Heart right ventricle (tissue), 16 donors: ENCODE data around the gene CUEDC1. TPM values are rescaled to one million over a fixed set of nuclear protein-coding genes. Genes with fewer than 3 reads are reported as not detected.

Experiments
- ATAC-seq, 8 donors: fragments of 200-7000 bp; cut with Tn5 transposase; one replicate each; pipeline ENCODE4 v1.9.1; 2020; ENCODE audit warnings: mild to moderate bottlenecking in 8 of 8, moderate library complexity in 8 of 8, moderate number of reproducible peaks in 1 of 8
- DNase-seq, 2 donors: peaks; one replicate each; pipeline ENCODE4 v3.0.0-alpha.2; 2020
- H3K27ac ChIP-seq, 10 donors: fragments of 200-600 bp; sonication (generic) in 2 of 10; one replicate each; pipeline versions ENCODE4 v1.5.0 to v1.8.0; 2020 to 2022; ENCODE audit warnings: mild to moderate bottlenecking in 3 of 10
- H3K27me3 ChIP-seq, 7 donors: fragments of 200-600 bp; one replicate each; pipeline ENCODE4 v1.8.0; 2021 to 2022; ENCODE audit warnings: mild to moderate bottlenecking in 2 of 7
- H3K36me3 ChIP-seq, 9 donors: fragments of 200-600 bp; sonication (generic) in 1 of 9; one replicate each; pipeline versions ENCODE4 v1.5.0 to v1.8.0; 2020 to 2022; ENCODE audit warnings: mild to moderate bottlenecking in 2 of 9
- H3K4me1 ChIP-seq, 9 donors: fragments of 200-600 bp; sonication (generic) in 1 of 9; one replicate each; pipeline versions ENCODE4 v1.5.0 to v1.8.0; 2020 to 2022; ENCODE audit warnings: mild to moderate bottlenecking in 4 of 9
- H3K4me3 ChIP-seq, 10 donors: fragments of 200-600 bp; sonication (generic) in 2 of 10; one replicate each; pipeline versions ENCODE4 v1.5.0 to v1.8.0; 2020 to 2022; ENCODE audit warnings: mild to moderate bottlenecking in 7 of 10, moderate library complexity in 2 of 10
- H3K9me3 ChIP-seq, 11 donors: fragments of 200-600 bp in 10 of 11; sonication (generic) in 2 of 11; one replicate each; pipeline versions ENCODE4 v1.5.0 to v1.8.0; 2013 to 2022; ENCODE audit warnings: mild to moderate bottlenecking in 2 of 11, control low read depth in 1 of 11, moderate library complexity in 1 of 11
- WGBS, 2 donors: extraction: QIAGEN DNeasy Blood & Tissue Kit; methylation state at CpG; one replicate each; pipeline ENCODE4 v1.1.7; 2013; ENCODE audit warnings: inconsistent platforms in 1 of 2; 5-methylcytosine and 5-hydroxymethylcytosine counted together
- intact Hi-C, 10 donors: fragments of 100-400 bp; cut with DNase I; formaldehyde crosslinking; loops; one replicate each; pipeline versions ENCODE4 v1.11.1 to v1.14.2; 2022
- polyA plus RNA-seq, 2 donors: library from polyadenylated mRNA; stranded (reverse); fragments of 200-250 nt; gene quantifications; one replicate each; pipeline ENCODE4 v1.2.3, GENCODE V29; 2013
- total RNA-seq, 10 donors: library from RNA; stranded (reverse); fragmentation: NEBNext Ultra II Directional in 3 of 10; extraction: Animal tissue kit (Norgen Biotek cat#: 25700) in 3 of 10; gene quantifications; one replicate each; pipeline versions ENCODE4 v1.2.1 to v1.2.4, GENCODE V29; 2021 to 2023
- TF ChIP-seq, protein P1 (sequence below), 9 donors: fragments of 200-600 bp; sonication (generic) in 2 of 9; IDR thresholded peaks; one replicate each; pipeline versions ENCODE4 v1.5.0 to v1.8.0; 2021 to 2022; ENCODE audit warnings: antibody characterized with exemption in 9 of 9, mild to moderate bottlenecking in 5 of 9, moderate library complexity in 1 of 9
- donor health status: Arrhythmogenic right ventricular cardiomyopathy.
- donor health status: ischemic (EF 13 %, LVEDD 7.1; RV severe dilation, severe dysfunction).
- donor health status: healthy with polysubstance abuse.
- donor health status: DM: no; HTN: yes; CAD: no.
- donor health status: DM: no; HTN: no; CAD: no.
- donor health status: ischemic (EF 25% LVEDD 6.9; RV normal size, moderate dysfunction).
- donor health status: ischemic (EF 25% LVEDD 5.7; RV mildly dilated, moderate dysfunction).
- donor health status: healthy.
- donor health status: DM: yes; HTN: yes; CAD: no.
- donor health status: Ischemic cardiomyopathy.
- donor health status: ischemic (EF 35%, LVEDD 5.7; RV mildly dilated, moderate dysfunction).
- donor health status: nonischemic (EF 11% LVEDD 7.7; RV severe dilation, severe dysfunction).
- donor health status: DM: yes; HTN: yes; CAD: no.
- donor health status: PGD.
- donor health status: ischemic (EF 29% LVEDD 5.4; RV normal size, mild dysfunction).
- donor health status: nonischemic (EF 23%, LVEDD 6.1; RV moderate dilation, normal function).

Gene CUEDC1
- total and polyA plus RNA-seq, 12 donors: 26.9 to 65.0 (median 45.4) TPM

DNA sequence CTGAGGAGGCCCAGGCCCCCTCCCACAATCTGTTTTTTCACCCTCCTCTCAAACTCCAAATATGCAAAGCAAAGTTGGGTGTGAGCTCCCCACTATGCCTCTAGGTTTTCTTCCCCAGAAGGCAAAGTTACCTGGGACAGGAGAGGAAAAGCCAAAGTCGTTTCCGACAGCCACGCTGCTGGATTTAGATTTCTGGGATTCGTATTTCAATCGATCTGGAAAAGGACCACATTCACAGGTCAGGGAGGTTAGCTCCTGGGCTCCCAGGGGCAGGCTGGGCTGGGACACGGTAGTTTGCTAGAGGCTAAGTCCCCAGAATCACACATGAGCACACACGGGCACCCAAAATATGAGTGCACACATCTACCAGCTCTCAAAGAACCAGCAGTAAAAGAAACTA lies 84.1 kb downstream of the CUEDC1 start:
- 88 to 89% methylated on average over 7 of the region's 7 CpGs for WGBS, 2 donors
- intact Hi-C loops: loop anchor here in 1 of 10 donors (5.0 kb wide), 1 partner anchor 121 kb away; no protein-coding TSS in a partner anchor

DNA sequence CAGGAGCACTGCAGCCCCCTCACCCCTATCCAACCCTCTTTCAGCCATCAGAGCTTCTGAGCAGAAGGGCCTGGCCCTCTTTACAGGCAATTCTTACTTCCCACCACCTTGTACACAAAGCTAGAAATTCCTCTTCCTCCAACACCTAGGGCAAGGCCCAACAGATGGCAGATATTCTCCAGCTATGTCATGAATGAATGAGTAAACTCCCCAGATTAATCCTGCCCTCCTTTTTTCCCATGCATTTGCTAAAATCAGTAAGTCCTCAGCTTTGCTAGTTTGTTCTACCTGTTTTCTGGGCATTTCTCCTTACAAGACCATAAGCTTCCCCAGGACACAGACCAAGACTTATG lies 85.0 kb downstream of the CUEDC1 start:
- H3K4me1 ChIP-seq: peaks cover 34 to 70% (median 56%) of the 10 kb centered on the region in 9 donors
- no peaks in the 10 kb centered on the region for H3K27me3 ChIP-seq
- intact Hi-C loops: loop anchor here in 1 of 10 donors (5.0 kb wide), 1 partner anchor 122 kb away; no protein-coding TSS in a partner anchor
- TF ChIP-seq, protein P1, sequence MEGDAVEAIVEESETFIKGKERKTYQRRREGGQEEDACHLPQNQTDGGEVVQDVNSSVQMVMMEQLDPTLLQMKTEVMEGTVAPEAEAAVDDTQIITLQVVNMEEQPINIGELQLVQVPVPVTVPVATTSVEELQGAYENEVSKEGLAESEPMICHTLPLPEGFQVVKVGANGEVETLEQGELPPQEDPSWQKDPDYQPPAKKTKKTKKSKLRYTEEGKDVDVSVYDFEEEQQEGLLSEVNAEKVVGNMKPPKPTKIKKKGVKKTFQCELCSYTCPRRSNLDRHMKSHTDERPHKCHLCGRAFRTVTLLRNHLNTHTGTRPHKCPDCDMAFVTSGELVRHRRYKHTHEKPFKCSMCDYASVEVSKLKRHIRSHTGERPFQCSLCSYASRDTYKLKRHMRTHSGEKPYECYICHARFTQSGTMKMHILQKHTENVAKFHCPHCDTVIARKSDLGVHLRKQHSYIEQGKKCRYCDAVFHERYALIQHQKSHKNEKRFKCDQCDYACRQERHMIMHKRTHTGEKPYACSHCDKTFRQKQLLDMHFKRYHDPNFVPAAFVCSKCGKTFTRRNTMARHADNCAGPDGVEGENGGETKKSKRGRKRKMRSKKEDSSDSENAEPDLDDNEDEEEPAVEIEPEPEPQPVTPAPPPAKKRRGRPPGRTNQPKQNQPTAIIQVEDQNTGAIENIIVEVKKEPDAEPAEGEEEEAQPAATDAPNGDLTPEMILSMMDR (IDR thresholded peaks at IDR 0.05): no peak
- ATAC-seq: no peak
- no peaks in the 10 kb centered on the region for H3K9me3 ChIP-seq
- H3K27ac ChIP-seq: no peak overlapping the region
- H3K36me3 ChIP-seq: peaks cover 0 to 79% (median 37%) of the 10 kb centered on the region in 9 donors
- no peak for DNase-seq
- H3K4me3 ChIP-seq: no peak overlapping the region

More for the DNA sequence above, 84.1 kb downstream of the CUEDC1 start:
- Histone ChIP-seq H3K36me3 (peaks cover 0 to 73% (median 34%) of the 10 kb centered on the region in 9 donors), H3K27me3 (no peaks in the 10 kb centered on the region), H3K4me1 (peaks cover 42 to 79% (median 65%) of the 10 kb centered on the region in 9 donors), H3K4me3 (no peak overlapping the region), H3K27ac (no peak overlapping the region), H3K9me3 (no peaks in the 10 kb centered on the region)
- no peak for ATAC-seq
- DNase-seq: no peak
- TF ChIP-seq, protein P1 (IDR thresholded peaks at IDR 0.05): no peak

DNA sequence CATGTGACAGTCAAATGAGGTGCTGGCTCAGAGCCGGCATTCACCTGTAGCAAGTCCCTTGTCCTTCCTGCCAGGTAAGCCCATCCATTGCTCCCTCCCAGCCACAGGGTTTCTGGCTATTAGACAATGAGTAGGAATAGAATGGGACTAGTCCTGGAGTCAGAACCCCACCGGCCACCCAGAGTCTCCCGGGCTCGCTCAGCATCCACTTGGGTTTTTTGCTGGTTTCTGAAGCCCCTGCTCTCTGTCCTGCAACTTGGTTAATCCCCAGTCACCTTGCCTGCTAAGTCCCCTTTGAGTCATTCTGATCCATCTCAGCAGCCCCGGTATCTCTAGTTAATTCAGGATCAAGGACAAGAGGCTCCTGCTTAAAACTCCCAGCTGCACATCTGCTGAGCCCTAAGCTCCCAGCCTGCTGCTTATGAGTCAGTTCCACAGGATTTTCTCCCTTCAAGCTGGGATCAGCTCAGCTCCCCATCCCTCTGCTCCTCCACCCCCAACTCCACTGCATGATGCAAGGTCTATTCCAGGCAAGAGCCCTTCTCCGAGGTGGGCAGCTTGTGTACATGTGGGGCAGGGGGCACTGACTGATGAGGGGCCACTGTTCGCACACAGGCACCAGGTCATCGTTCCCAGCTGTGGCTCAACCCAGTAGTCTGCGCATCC lies 85.5 kb downstream of the CUEDC1 start:
- no peaks in the 10 kb centered on the region for H3K27me3 ChIP-seq
- ATAC-seq (no peak), DNase-seq (peak in 1 of 2 donors; percentile 6)
- TF ChIP-seq, protein P1 (IDR thresholded peaks at IDR 0.05): no peak
- no peak overlapping the region for H3K27ac ChIP-seq
- peaks cover 0 to 84% (median 37%) of the 10 kb centered on the region in 9 donors for H3K36me3 ChIP-seq
- no peak overlapping the region for H3K4me3 ChIP-seq
- no peaks in the 10 kb centered on the region for H3K9me3 ChIP-seq
- WGBS, 2 donors: 94 to 95% methylated on average over 9 of the region's 9 CpGs
- intact Hi-C loops: loop anchor here in 4 of 10 donors (5.0 to 10.0 kb wide), 2 partner anchors 123 to 215 kb away; partner anchors contain the start of gene DYNLL2 (in 2 of the 4)
- peaks cover 29 to 65% (median 51%) of the 10 kb centered on the region in 9 donors for H3K4me1 ChIP-seq

DNA sequence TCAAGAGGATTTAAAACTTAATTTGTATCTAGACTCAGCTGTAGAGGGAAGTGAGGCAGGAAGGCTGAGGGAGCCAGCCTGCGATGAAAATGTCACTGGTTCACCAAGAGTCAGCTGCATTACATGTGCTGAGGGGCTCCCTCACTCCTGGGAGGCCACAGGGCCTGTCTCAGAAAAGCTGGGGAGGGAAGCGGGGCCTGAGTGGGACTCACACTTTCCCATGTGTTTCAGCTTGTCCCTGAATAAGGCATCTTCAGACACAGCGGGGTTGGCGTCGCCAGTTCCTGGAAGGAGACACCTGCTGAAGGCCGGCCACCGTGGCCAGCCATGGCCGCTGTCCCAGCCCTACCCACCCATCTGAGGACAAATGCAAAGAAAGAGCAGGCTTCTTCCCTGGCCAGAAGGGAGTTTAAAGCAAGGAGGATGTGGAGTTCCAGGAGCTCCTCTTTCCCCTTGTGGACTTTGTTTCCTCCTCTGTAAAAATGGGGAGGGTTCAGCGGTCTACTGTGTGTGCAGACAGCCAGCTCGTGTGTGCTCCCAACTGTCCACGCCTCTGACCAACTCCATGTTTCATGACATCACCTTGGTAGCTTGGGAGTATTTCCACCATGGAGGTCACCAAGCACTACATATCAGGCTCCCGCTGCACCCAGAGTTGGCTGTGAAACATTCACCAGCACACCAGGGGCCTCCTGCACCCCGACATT lies 86.1 kb downstream of the CUEDC1 start:
- intact Hi-C loops: loop anchor here in 3 of 10 donors (5.0 to 10.0 kb wide), 2 partner anchors 123 to 216 kb away; partner anchors contain the start of gene DYNLL2 (in 2 of the 3)
- Histone ChIP-seq H3K4me3 (no peak overlapping the region), H3K4me1 (peaks cover 23 to 58% (median 44%) of the 10 kb centered on the region in 9 donors), H3K27ac (peak overlapping the region in 8 of 10 donors; percentile 28 to 83 (median 73)), H3K9me3 (no peaks in the 10 kb centered on the region), H3K27me3 (no peaks in the 10 kb centered on the region), H3K36me3 (peaks cover 0 to 91% (median 37%) of the 10 kb centered on the region in 9 donors)
- DNase-seq (peak in 1 of 2 donors; percentile 13), ATAC-seq (no peak)
- 87% methylated on average over 13 of the region's 13 CpGs for WGBS, 2 donors
- TF ChIP-seq, protein P1 (IDR thresholded peaks at IDR 0.05): no peak
